WTC11 (cell line): Measurements from ENCODE around the gene TFF1. TPM values are rescaled to one million over a fixed set of nuclear protein-coding genes. Genes with fewer than 3 reads are reported as not detected.

ENCODE experiments used
- ATAC-seq: fragments of 200-7000 bp; cut with Tn5 transposase; 2 replicates; pipeline ENCODE4 v1.10.0; 2021; ENCODE audit warnings: mild to moderate bottlenecking, moderate library complexity
- CTCF ChIA-PET: fragments of 300-600 bp; sonication (Branson Sonifier 250); formaldehyde crosslinking; loops from one replicate; lab custom pipeline; 2021; ENCODE audit warnings: antibody characterized with exemption; lab: Charles Lee
- POLR2A ChIA-PET: fragments of 350-600 bp; sonication (Branson Sonifier 250); formaldehyde crosslinking; loops from one replicate; lab custom pipeline; 2021; ENCODE audit warnings: antibody characterized with exemption; lab: Charles Lee
- DNase-seq: peaks from one replicate; pipeline ENCODE4 v3.0.0; 2021; ENCODE audit warnings: low spot score
- H3K27ac Mint-ChIP-seq: 2 replicates; pipeline ENCODE4 v1.8.0; 2021; ENCODE audit warnings: mixed read lengths
- H3K27me3 Mint-ChIP-seq: 2 replicates; pipeline ENCODE4 v1.8.0; 2021; ENCODE audit warnings: low read depth, mild to moderate bottlenecking, moderate library complexity, mixed read lengths
- H3K36me3 Mint-ChIP-seq: 2 replicates; pipeline ENCODE4 v1.8.0; 2021; ENCODE audit warnings: mixed read lengths
- H3K4me1 Mint-ChIP-seq: 2 replicates; pipeline ENCODE4 v1.8.0; 2022; ENCODE audit warnings: mixed read lengths
- H3K4me3 Mint-ChIP-seq: 2 replicates; pipeline ENCODE4 v1.8.0; 2021; ENCODE audit warnings: mild to moderate bottlenecking, moderate library complexity, mixed read lengths
- H3K9me3 Mint-ChIP-seq: 2 replicates; pipeline ENCODE4 v1.8.0; 2021; ENCODE audit warnings: mixed read lengths
- ATF6 ChIP-seq: sonication (generic); formaldehyde crosslinking; IDR thresholded peaks from 2 replicates; pipeline ENCODE4 v1.8.1; 2023; ENCODE audit warnings: mild to moderate bottlenecking, missing genetic modification reagents
- CREB1 ChIP-seq: sonication (generic); formaldehyde crosslinking; IDR thresholded peaks from 2 replicates; pipeline ENCODE4 v1.8.0; 2023; ENCODE audit warnings: mild to moderate bottlenecking, missing genetic modification reagents
- E2F5 ChIP-seq: sonication (generic); formaldehyde crosslinking; IDR thresholded peaks from 2 replicates; pipeline ENCODE4 v1.8.1; 2022; ENCODE audit warnings: mild to moderate bottlenecking, moderate library complexity, missing genetic modification reagents
- ESRRA ChIP-seq: sonication (generic); formaldehyde crosslinking; IDR thresholded peaks from 2 replicates; pipeline ENCODE4 v1.8.1; 2022; ENCODE audit warnings: mild to moderate bottlenecking, missing genetic modification reagents, borderline replicate concordance
- JAZF1 ChIP-seq: fragments of 250-450 bp; sonication (Bioruptor Pico); IDR thresholded peaks from 2 replicates; pipeline ENCODE4 v1.9.0; 2021; ENCODE audit warnings: moderate library complexity, mild to moderate bottlenecking, inconsistent platforms
- MYBL2 ChIP-seq: sonication (generic); formaldehyde crosslinking; IDR thresholded peaks from 2 replicates; pipeline ENCODE4 v1.8.1; 2023; ENCODE audit warnings: mild to moderate bottlenecking, moderate library complexity, missing genetic modification reagents
- NFE2L1 ChIP-seq: sonication (generic); formaldehyde crosslinking; IDR thresholded peaks from 2 replicates; pipeline ENCODE4 v1.8.1; 2023; ENCODE audit warnings: missing genetic modification reagents
- PREB ChIP-seq: sonication (generic); formaldehyde crosslinking; IDR thresholded peaks from 2 replicates; pipeline ENCODE4 v1.8.1; 2022; ENCODE audit warnings: mild to moderate bottlenecking, missing genetic modification reagents, moderate library complexity, borderline replicate concordance
- PRRX2 ChIP-seq: fragments of 250-450 bp; sonication (Bioruptor Pico); IDR thresholded peaks from 2 replicates; pipeline ENCODE4 v1.8.0; 2021; ENCODE audit warnings: mild to moderate bottlenecking
- SP1 ChIP-seq: sonication (generic); formaldehyde crosslinking; conservative IDR thresholded peaks from 2 replicates; pipeline ENCODE4 v1.8.1; 2022; ENCODE audit warnings: missing genetic modification reagents
- USF1 ChIP-seq: sonication (generic); formaldehyde crosslinking; IDR thresholded peaks from 2 replicates; pipeline ENCODE4 v1.8.0; 2022; ENCODE audit warnings: mild to moderate bottlenecking, missing genetic modification reagents
- ZNF671 ChIP-seq: fragments of 250-450 bp; sonication (Bioruptor Pico); IDR thresholded peaks from 2 replicates; pipeline ENCODE4 v1.8.0; 2021; ENCODE audit warnings: mild to moderate bottlenecking
- ZSCAN18 ChIP-seq: fragments of 250-450 bp; sonication (Bioruptor Pico); IDR thresholded peaks from 2 replicates; pipeline ENCODE4 v2.1.2; 2022; ENCODE audit warnings: mild to moderate bottlenecking, moderate library complexity
- total RNA-seq: library from RNA; stranded (reverse); gene quantifications from 3 replicates; pipeline ENCODE4 v1.2.3, GENCODE V29; 2021

TFF1 gene
- total RNA-seq, 1 experiment from 2014 or later, result 0.81 TPM

GRCh38 chr21:42398436-42399028, 32.2 kb upstream of the TFF1 start:
- POLR2A ChIA-PET, result no interaction called here
- ATAC-seq, result no peak
- Mint-ChIP-seq H3K9me3 (peaks cover 10% of the 10 kb centered on the region), H3K4me3 (no peak overlapping the region), H3K4me1 (no peaks in the 10 kb centered on the region), H3K27ac (no peak overlapping the region), H3K27me3 (0 out of 2 replicates have a peak, but pooled peaks cover 3% of the 10 kb centered on the region), H3K36me3 (peaks cover 7% of the 10 kb centered on the region)
- TF ChIP-seq MYBL2 (CRISPR knock-in tag) (no peak), NFE2L1 (CRISPR knock-in tag) (no peak), ZSCAN18 (CRISPR knock-in tag) (no peak), SP1 (CRISPR knock-in tag) (no peak), CREB1 (CRISPR knock-in tag) (no peak), E2F5 (CRISPR knock-in tag) (no peak), PRRX2 (CRISPR knock-in tag) (no peak), JAZF1 (CRISPR knock-in tag) (no peak), PREB (CRISPR knock-in tag) (no peak), ESRRA (CRISPR knock-in tag) (no peak), ZNF671 (CRISPR knock-in tag) (no peak), ATF6 (CRISPR knock-in tag) (no peak)
- CTCF ChIA-PET, result interaction anchor here (1.1 to 1.6 kb wide), 3 partner anchors 13 to 63 kb away, joined by 3 to 6 read pairs (median 5); no protein-coding TSS in a partner anchor
- no peak for DNase-seq

GRCh38 chr21:42397746-42398394, 31.5 kb upstream of the TFF1 start:
- no peak for ATAC-seq
- 0 out of 2 replicates have a peak, but pooled peaks cover 3% of the 10 kb centered on the region for H3K27me3 Mint-ChIP-seq
- no peaks in the 10 kb centered on the region for H3K4me1 Mint-ChIP-seq
- H3K9me3 Mint-ChIP-seq, result peaks cover 10% of the 10 kb centered on the region
- no peak overlapping the region for H3K27ac Mint-ChIP-seq
- no peak for TF ChIP-seq USF1 (CRISPR knock-in tag)
- CTCF ChIA-PET, result interaction anchor here (1.1 to 1.6 kb wide), 3 partner anchors 14 to 62 kb away, joined by 3 to 6 read pairs (median 5); no protein-coding TSS in a partner anchor
- H3K4me3 Mint-ChIP-seq, result no peak overlapping the region
- peaks cover 7% of the 10 kb centered on the region for H3K36me3 Mint-ChIP-seq
- POLR2A ChIA-PET, result no interaction called here
- DNase-seq, result no peak
